GM12891 (cell line): ENCODE data around the gene CCDC157.
"Not testable (repeated sequence)": the region's sequence is repeated elsewhere in the genome, so short reads cannot be mapped to it uniquely, and the experiment has no call there.

Source experiments
- POLR2A ChIP-seq: IDR thresholded peaks from 2 replicates; pipeline ENCODE4 v1.6.1; 2011; ENCODE audit warnings: low read depth, low read length, control low read depth
- POLR2AphosphoS5 ChIP-seq: IDR thresholded peaks from 2 replicates; pipeline ENCODE4 v1.6.1; 2011; ENCODE audit warnings: low read depth, low read length, control low read depth

DNA sequence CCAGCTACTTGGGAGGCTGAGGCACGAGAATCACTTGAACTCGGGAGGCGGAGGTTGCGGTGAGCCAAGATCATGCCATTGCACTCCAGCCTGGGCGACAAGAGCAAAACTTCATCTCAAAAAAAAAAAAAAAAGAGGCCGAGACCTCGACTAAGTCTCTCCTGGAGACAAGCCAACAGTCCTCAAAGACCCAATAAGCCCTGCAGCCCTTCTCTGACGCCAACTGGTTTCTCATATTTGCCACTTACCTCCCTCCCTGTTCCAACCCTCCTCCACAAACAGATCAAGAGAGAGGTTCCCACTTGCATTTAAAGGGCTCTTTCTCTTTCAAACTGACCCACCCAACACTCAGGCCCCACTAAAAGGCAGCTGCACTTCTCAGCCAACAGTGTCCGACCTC lies 18.5 kb upstream of the CCDC157 start:
- not testable (repeated sequence) for TF ChIP-seq POLR2AphosphoS5, POLR2A
